ENCODE results near the gene PRRT2. TPM values are rescaled to one million over a fixed set of nuclear protein-coding genes. Genes with fewer than 3 reads are reported as not detected.
"Not testable (repeated sequence)": the region's sequence is repeated elsewhere in the genome, so short reads cannot be mapped to it uniquely, and the experiment has no call there.

The PRRT2 gene
- total and polyA plus RNA-seq, 12 donors: 0.62 to 6.3 (median 1.1) TPM

DNA sequence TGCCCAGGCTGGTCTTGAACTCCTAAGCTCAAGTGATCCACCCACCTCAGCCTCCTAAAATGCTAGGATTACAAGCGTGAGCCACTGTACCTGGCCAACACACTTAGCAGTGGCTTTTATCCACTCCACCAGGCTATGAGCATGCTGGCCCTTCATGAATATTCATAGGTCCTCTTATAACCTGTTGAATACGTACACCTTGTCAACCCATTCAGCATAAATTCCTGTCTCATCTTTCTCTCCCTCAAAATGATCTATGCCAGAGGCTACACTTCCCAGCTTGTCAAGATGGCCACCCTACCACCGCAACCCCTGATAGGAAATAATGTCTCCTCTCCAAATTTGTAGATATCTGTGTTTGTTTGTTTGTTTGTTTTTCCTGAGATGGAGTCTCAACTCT, 44.9 kb upstream of the PRRT2 start:
- ATAC-seq: no peak
- DNase-seq: no peak
- TF ChIP-seq, protein P1, sequence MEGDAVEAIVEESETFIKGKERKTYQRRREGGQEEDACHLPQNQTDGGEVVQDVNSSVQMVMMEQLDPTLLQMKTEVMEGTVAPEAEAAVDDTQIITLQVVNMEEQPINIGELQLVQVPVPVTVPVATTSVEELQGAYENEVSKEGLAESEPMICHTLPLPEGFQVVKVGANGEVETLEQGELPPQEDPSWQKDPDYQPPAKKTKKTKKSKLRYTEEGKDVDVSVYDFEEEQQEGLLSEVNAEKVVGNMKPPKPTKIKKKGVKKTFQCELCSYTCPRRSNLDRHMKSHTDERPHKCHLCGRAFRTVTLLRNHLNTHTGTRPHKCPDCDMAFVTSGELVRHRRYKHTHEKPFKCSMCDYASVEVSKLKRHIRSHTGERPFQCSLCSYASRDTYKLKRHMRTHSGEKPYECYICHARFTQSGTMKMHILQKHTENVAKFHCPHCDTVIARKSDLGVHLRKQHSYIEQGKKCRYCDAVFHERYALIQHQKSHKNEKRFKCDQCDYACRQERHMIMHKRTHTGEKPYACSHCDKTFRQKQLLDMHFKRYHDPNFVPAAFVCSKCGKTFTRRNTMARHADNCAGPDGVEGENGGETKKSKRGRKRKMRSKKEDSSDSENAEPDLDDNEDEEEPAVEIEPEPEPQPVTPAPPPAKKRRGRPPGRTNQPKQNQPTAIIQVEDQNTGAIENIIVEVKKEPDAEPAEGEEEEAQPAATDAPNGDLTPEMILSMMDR (IDR thresholded peaks at IDR 0.05): no peak
- H3K9me3 ChIP-seq: no peaks in the 10 kb centered on the region
- no peaks in the 10 kb centered on the region for H3K4me1 ChIP-seq
- H3K4me3 ChIP-seq: no peak overlapping the region
- intact Hi-C loops (cut with DNase I): no loop called here
- H3K27me3 ChIP-seq: peaks cover 0 to 8% (median 0%) of the 10 kb centered on the region in 7 donors
- H3K36me3 ChIP-seq: no peaks in the 10 kb centered on the region
- no peak overlapping the region for H3K27ac ChIP-seq
- WGBS, 2 donors: 87 to 90% methylated on average over 3 of the region's 3 CpGs

DNA sequence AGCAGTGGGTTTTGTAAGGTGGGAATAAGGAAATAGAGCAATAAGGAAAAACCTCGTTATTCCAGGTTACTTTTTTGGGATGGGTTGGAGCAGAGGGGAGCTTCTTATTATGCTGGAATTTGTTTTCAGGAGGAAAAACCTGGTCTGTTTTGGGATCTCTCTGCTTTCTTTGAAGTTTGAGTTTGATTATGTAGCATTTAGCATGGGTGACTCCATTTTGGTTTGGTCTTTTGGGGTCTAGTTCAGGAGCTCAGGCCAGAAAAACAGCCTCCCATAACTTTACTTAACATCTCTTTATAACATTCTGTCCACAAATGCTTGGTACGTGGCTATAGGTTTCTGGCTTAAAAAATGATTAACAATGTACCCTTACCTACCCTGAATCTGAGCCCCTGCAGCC, 42.5 kb upstream of the PRRT2 start:
- DNase-seq: no peak
- no peak overlapping the region for H3K4me3 ChIP-seq
- peaks cover 0 to 2% (median 0%) of the 10 kb centered on the region in 7 donors for H3K27me3 ChIP-seq
- no peak for ATAC-seq
- no peaks in the 10 kb centered on the region for H3K36me3 ChIP-seq
- H3K4me1 ChIP-seq: peaks cover 0 to 3% (median 0%) of the 10 kb centered on the region in 9 donors
- H3K27ac ChIP-seq: no peak overlapping the region
- no peaks in the 10 kb centered on the region for H3K9me3 ChIP-seq
- 83 to 84% methylated on average over 2 of the region's 2 CpGs for WGBS, 2 donors
- intact Hi-C loops (cut with DNase I): no loop called here
- TF ChIP-seq, protein P1 (IDR thresholded peaks at IDR 0.05): no peak

DNA sequence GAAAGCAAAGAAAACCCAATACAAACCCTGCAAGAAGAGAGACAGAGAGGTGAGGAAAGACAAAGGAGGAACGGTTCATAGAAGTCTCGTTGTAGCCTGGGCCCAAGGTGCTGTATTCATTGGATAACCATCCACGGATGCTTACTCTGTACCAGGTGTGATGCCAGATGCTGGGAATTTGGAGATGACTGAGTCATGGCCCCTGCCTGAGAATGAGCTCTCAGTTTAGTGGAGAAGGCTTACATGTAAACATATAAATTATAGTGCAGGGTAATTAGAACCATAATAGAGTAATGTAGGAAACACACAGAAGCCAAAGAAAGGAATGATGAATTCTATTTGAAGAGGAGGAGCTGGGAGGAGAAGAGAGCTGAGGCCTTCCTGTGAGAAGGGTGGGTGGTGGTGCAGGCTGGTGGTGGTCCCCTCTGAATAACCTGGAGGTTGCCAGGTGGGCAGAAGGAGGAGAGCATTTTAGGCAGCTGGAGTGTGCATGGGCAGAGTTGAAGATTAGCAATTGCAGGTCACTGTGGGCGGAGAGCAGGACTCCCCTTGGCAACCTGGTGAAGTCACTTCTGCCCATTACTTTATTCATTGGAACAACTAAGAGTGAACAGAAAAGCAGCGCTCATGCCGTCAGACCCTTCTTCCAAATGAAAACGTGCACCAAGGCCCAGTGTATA, 41.6 kb upstream of the PRRT2 start:
- no peaks in the 10 kb centered on the region for H3K36me3 ChIP-seq
- H3K27me3 ChIP-seq: no peaks in the 10 kb centered on the region
- peaks cover 0 to 3% (median 0%) of the 10 kb centered on the region in 9 donors for H3K4me1 ChIP-seq
- DNase-seq (no peak), ATAC-seq (no peak)
- H3K27ac ChIP-seq: no peak overlapping the region
- intact Hi-C loops (cut with DNase I): loop anchor here in 1 of 10 donors (10.0 kb wide), 1 partner anchor 56 kb away; no protein-coding TSS in a partner anchor
- TF ChIP-seq, protein P1 (IDR thresholded peaks at IDR 0.05): no peak
- no peak overlapping the region for H3K4me3 ChIP-seq
- WGBS, 2 donors: 71 to 78% methylated on average over 7 of the region's 7 CpGs
- H3K9me3 ChIP-seq: no peaks in the 10 kb centered on the region

DNA sequence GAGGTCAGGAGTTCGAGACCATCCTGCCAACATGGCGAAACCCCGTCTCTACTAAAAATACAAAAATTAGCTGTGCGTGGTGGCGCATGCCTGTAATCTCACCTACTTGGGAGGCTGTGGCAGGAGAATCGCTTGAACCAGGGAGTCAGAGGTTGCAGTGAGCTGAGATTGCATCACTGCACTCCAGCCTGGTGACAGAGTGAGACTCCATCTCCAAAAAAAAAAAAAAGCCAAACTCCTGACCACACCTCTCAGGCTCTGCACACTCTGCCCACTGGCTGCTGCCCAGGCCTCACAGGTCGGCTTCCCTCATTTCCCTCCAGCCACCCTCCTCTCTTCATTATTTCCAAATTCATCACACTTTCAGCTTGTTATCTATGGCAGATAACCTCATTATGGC, 39.7 kb upstream of the PRRT2 start:
- intact Hi-C loops (cut with DNase I): loop anchor here in 1 of 10 donors (10.0 kb wide), 1 partner anchor 58 kb away; no protein-coding TSS in a partner anchor
- not testable (repeated sequence) for H3K36me3 ChIP-seq, H3K4me1 ChIP-seq, H3K27me3 ChIP-seq, H3K4me3 ChIP-seq, DNase-seq, ATAC-seq, H3K9me3 ChIP-seq, H3K27ac ChIP-seq
- WGBS, 2 donors: 84 to 86% methylated on average over 7 of the region's 7 CpGs

DNA sequence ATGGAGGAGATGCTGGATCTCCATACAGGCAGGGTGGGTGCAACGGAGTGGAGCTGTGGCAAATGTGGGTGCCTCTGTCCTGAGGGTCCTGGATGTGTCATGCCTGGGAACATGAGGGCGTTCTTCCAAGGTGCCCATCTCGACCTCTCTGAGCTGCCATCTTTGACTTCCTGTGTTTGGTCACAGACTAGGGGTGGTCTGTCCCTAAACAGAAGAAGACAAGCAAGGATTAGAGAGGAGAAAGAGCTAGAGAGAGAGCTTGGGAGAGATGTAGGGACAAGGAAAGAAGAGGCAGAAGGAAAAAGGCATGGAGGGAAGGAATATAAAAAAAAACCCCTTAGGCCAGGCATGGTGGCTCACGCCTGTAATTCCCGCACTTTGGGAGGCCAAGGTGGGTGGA, 37.3 kb upstream of the PRRT2 start:
- Histone ChIP-seq H3K4me1 (peaks cover 0 to 3% (median 0%) of the 10 kb centered on the region in 9 donors), H3K4me3 (no peak overlapping the region), H3K27me3 (peaks cover 0 to 16% (median 0%) of the 10 kb centered on the region in 7 donors), H3K36me3 (no peaks in the 10 kb centered on the region), H3K9me3 (no peaks in the 10 kb centered on the region), H3K27ac (no peak overlapping the region)
- TF ChIP-seq, protein P1 (IDR thresholded peaks at IDR 0.05): no peak
- ATAC-seq (no peak), DNase-seq (no peak)
- intact Hi-C loops (cut with DNase I): loop anchor here in 1 of 10 donors (10.0 kb wide), 1 partner anchor 60 kb away; no protein-coding TSS in a partner anchor
- whole genome bisulfite sequencing, 2 donors: 90 to 94% methylated on average over 5 of the region's 5 CpGs
